ENCODE data around the gene COL6A1. TPM values are rescaled to one million over a fixed set of nuclear protein-coding genes. Genes with fewer than 3 reads are reported as not detected.

COL6A1 gene
- total and polyA plus RNA-seq, 4 donors, result 16.9 to 82.0 (median 35.7) TPM

DNA sequence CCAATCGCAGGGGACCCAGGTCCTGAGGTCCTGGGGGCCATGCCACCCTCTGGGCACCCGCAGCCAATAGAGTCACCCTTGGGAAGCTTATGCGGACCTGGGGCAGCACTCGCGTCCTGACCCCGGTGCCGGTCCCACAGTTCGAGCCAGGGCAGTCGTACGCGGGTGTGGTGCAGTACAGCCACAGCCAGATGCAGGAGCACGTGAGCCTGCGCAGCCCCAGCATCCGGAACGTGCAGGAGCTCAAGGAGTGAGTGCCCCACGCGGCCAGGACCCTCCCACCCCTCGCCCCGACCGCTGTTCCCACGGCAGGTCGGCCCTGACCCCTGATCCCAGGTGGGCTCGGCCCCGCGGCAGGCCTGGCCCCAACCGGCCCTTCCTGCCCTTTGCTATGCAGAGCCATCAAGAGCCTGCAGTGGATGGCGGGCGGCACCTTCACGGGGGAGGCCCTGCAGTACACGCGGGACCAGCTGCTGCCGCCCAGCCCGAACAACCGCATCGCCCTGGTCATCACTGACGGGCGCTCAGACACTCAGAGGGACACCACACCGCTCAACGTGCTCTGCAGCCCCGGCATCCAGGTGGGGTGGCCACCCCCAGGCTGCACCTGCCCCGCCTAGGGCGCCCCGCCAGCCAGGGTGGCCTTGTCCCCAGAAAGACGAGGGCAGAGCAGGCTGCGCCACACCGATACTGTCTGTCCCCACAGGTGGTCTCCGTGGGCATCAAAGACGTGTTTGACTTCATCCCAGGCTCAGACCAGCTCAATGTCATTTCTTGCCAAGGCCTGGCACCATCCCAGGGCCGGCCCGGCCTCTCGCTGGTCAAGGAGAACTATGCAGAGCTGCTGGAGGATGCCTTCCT lies 20.5 kb downstream of the COL6A1 start (continued):
- TF ChIP-seq, protein P1, sequence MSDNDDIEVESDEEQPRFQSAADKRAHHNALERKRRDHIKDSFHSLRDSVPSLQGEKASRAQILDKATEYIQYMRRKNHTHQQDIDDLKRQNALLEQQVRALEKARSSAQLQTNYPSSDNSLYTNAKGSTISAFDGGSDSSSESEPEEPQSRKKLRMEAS (IDR thresholded peaks at IDR 0.05), result no peak

DNA sequence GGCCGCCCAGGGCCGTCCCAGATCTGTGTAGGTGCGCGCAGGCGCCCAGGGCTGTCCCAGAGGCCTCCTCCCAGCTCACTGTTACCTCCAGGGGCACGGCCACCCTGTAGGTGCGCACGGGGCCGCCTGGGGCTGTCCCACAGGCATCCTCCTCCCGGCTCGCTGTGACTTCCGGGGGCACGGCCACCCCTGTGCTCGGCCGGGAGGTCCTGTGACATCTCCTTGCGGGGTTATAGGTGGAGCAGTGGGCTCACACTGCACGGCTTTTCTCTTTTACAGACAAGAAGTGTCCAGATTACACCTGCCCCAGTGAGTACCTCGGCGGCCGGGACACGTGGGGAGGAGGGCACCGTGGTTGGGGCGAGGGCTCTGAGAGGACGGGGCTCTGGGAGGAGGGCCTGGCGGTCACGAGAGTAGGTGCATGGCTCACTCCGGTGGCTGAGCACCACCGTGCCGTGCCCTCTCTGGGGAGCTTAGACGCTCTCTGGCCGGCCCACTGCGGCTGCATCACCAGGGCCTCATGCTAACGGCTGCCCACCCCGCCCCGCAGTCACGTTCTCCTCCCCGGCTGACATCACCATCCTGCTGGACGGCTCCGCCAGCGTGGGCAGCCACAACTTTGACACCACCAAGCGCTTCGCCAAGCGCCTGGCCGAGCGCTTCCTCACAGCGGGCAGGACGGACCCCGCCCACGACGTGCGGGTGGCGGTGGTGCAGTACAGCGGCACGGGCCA lies 21.4 kb downstream of the COL6A1 start:
- Histone ChIP-seq H3K27me3 (ENCODE audit: control insufficient read depth in 4 of 4, insufficient read depth in 4 of 4, low read length in 3 of 4) (no peaks in the 10 kb centered on the region), H3K4me3 (ENCODE audit: low read depth in 1 of 3, low read length in 3 of 3) (no peak overlapping the region), H3K36me3 (ENCODE audit: control insufficient read depth in 4 of 4, insufficient read depth in 3 of 4, low read depth in 1 of 4, low read length in 3 of 4) (peaks cover 0 to 11% (median 1%) of the 10 kb centered on the region in 4 donors), H3K4me1 (ENCODE audit: control insufficient read depth in 4 of 4, insufficient read depth in 4 of 4, low read length in 3 of 4) (peaks cover 0 to 4% (median 0%) of the 10 kb centered on the region in 4 donors), H3K27ac (ENCODE audit: low read depth in 1 of 2, low read length in 2 of 2) (no peak overlapping the region), H3K9ac (ENCODE audit: low read depth in 1 of 2, low read length in 2 of 2) (no peak overlapping the region), H3K9me3 (ENCODE audit: control insufficient read depth in 4 of 4, low read length in 3 of 4) (no peaks in the 10 kb centered on the region)
- TF ChIP-seq FOXA1 (IDR thresholded peaks at IDR 0.05) (no peak), TAF1 (conservative IDR thresholded peaks at IDR 0.05) (no peak), EGR1 (IDR thresholded peaks at IDR 0.05; ENCODE audit: low read depth in 2 of 2) (no peak), HNF4A (conservative IDR thresholded peaks at IDR 0.05) (no peak), YY1 (IDR thresholded peaks at IDR 0.05) (no peak), NR2F2 (IDR thresholded peaks at IDR 0.05) (no peak), FOXA2 (IDR thresholded peaks at IDR 0.05) (no peak), RXRA (IDR thresholded peaks at IDR 0.05) (no peak), JUND (IDR thresholded peaks at IDR 0.05) (no peak), HNF4G (IDR thresholded peaks at IDR 0.05) (no peak), SP1 (IDR thresholded peaks at IDR 0.05) (no peak), RAD21 (IDR thresholded peaks at IDR 0.05) (no peak)
- TF ChIP-seq, protein P2, sequence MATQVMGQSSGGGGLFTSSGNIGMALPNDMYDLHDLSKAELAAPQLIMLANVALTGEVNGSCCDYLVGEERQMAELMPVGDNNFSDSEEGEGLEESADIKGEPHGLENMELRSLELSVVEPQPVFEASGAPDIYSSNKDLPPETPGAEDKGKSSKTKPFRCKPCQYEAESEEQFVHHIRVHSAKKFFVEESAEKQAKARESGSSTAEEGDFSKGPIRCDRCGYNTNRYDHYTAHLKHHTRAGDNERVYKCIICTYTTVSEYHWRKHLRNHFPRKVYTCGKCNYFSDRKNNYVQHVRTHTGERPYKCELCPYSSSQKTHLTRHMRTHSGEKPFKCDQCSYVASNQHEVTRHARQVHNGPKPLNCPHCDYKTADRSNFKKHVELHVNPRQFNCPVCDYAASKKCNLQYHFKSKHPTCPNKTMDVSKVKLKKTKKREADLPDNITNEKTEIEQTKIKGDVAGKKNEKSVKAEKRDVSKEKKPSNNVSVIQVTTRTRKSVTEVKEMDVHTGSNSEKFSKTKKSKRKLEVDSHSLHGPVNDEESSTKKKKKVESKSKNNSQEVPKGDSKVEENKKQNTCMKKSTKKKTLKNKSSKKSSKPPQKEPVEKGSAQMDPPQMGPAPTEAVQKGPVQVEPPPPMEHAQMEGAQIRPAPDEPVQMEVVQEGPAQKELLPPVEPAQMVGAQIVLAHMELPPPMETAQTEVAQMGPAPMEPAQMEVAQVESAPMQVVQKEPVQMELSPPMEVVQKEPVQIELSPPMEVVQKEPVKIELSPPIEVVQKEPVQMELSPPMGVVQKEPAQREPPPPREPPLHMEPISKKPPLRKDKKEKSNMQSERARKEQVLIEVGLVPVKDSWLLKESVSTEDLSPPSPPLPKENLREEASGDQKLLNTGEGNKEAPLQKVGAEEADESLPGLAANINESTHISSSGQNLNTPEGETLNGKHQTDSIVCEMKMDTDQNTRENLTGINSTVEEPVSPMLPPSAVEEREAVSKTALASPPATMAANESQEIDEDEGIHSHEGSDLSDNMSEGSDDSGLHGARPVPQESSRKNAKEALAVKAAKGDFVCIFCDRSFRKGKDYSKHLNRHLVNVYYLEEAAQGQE (IDR thresholded peaks at IDR 0.05), result no peak
- TF ChIP-seq, protein P3, sequence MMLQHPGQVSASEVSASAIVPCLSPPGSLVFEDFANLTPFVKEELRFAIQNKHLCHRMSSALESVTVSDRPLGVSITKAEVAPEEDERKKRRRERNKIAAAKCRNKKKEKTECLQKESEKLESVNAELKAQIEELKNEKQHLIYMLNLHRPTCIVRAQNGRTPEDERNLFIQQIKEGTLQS (IDR thresholded peaks at IDR 0.05), result no peak
- TF ChIP-seq, protein P4, sequence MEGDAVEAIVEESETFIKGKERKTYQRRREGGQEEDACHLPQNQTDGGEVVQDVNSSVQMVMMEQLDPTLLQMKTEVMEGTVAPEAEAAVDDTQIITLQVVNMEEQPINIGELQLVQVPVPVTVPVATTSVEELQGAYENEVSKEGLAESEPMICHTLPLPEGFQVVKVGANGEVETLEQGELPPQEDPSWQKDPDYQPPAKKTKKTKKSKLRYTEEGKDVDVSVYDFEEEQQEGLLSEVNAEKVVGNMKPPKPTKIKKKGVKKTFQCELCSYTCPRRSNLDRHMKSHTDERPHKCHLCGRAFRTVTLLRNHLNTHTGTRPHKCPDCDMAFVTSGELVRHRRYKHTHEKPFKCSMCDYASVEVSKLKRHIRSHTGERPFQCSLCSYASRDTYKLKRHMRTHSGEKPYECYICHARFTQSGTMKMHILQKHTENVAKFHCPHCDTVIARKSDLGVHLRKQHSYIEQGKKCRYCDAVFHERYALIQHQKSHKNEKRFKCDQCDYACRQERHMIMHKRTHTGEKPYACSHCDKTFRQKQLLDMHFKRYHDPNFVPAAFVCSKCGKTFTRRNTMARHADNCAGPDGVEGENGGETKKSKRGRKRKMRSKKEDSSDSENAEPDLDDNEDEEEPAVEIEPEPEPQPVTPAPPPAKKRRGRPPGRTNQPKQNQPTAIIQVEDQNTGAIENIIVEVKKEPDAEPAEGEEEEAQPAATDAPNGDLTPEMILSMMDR (IDR thresholded peaks at IDR 0.05; ENCODE audit: low read depth, low read length, missing input control), result no peak
- TF ChIP-seq, protein P5, sequence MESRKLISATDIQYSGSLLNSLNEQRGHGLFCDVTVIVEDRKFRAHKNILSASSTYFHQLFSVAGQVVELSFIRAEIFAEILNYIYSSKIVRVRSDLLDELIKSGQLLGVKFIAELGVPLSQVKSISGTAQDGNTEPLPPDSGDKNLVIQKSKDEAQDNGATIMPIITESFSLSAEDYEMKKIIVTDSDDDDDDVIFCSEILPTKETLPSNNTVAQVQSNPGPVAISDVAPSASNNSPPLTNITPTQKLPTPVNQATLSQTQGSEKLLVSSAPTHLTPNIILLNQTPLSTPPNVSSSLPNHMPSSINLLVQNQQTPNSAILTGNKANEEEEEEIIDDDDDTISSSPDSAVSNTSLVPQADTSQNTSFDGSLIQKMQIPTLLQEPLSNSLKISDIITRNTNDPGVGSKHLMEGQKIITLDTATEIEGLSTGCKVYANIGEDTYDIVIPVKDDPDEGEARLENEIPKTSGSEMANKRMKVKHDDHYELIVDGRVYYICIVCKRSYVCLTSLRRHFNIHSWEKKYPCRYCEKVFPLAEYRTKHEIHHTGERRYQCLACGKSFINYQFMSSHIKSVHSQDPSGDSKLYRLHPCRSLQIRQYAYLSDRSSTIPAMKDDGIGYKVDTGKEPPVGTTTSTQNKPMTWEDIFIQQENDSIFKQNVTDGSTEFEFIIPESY (IDR thresholded peaks at IDR 0.05), result no peak
- TF ChIP-seq, protein P1 (IDR thresholded peaks at IDR 0.05), result no peak
- 94% methylated on average over 54 of the region's 54 CpGs for WGBS
- DNase-seq (ENCODE audit: low spot score), result peak; percentile 17
